HEK293T (cell line): Measurements from ENCODE around the gene CAMK2B.

Source experiments
- ARNT ChIP-seq: fragments of 450-650 bp; IDR thresholded peaks from 2 replicates; pipeline ENCODE4 v1.6.1; 2017; ENCODE audit warnings: mild to moderate bottlenecking
- CTBP1 ChIP-seq: fragments of 450-650 bp; IDR thresholded peaks from 2 replicates; pipeline ENCODE4 v1.6.1; 2016; ENCODE audit warnings: borderline replicate concordance
- ELF4 ChIP-seq: fragments of 450-650 bp; IDR thresholded peaks from 2 replicates; pipeline ENCODE4 v1.6.1; 2017; ENCODE audit warnings: antibody characterized with exemption
- FOXM1 ChIP-seq: fragments of 450-650 bp; IDR thresholded peaks from 2 replicates; pipeline ENCODE4 v1.6.1; 2017; ENCODE audit warnings: mild to moderate bottlenecking, borderline replicate concordance
- HDGF ChIP-seq: fragments of 450-650 bp; IDR thresholded peaks from 2 replicates; pipeline ENCODE4 v1.6.1; 2017; ENCODE audit warnings: antibody characterized with exemption, borderline replicate concordance
- NFRKB ChIP-seq: fragments of 450-650 bp; IDR thresholded peaks from 2 replicates; pipeline ENCODE4 v1.6.1; 2016; ENCODE audit warnings: mild to moderate bottlenecking, moderate library complexity
- SP1 ChIP-seq: fragments of 450-650 bp; IDR thresholded peaks from 2 replicates; pipeline ENCODE4 v1.6.1; 2017
- SUZ12 ChIP-seq: fragments of 450-650 bp; IDR thresholded peaks from 2 replicates; pipeline ENCODE4 v1.6.1; 2016; ENCODE audit warnings: mild to moderate bottlenecking
- TARDBP ChIP-seq: fragments of 450-650 bp; IDR thresholded peaks from 2 replicates; pipeline ENCODE4 v1.6.1; 2016

GRCh38 chr7:44286182-44286617 lies 39.2 kb downstream of the CAMK2B start:
- TF ChIP-seq FOXM1 (no peak), ARNT (no peak), SUZ12 (no peak), HDGF (no peak), NFRKB (no peak), SP1 (no peak), TARDBP (no peak), CTBP1 (no peak), ELF4 (no peak)
